ENCODE results near the gene SASH1. TPM values are rescaled to one million over a fixed set of nuclear protein-coding genes. Genes with fewer than 3 reads are reported as not detected.

SASH1 gene
- total and polyA plus RNA-seq, 8 donors: 5.8 to 82.6 (median 16.3) TPM

- 69 to 89% (median 76%) methylated on average over 14 of the region's 14 CpGs for WGBS, 5 donors
- Histone ChIP-seq H3K27ac (peak overlapping the region; percentile 5 to 80 (median 74)), H3K4me3 (peak overlapping the region in 1 of 4 donors; percentile 15), H3K27me3 (no peaks in the 10 kb centered on the region), H3K9me3 (no peaks in the 10 kb centered on the region), H3K36me3 (peaks cover 0 to 15% (median 10%) of the 10 kb centered on the region in 4 donors), H3K4me1 (peaks cover 7 to 21% (median 13%) of the 10 kb centered on the region in 4 donors)
- TF ChIP-seq CTCF (IDR thresholded peaks at IDR 0.05) (no peak), POLR2A (IDR thresholded peaks at IDR 0.05) (no peak)
- intact Hi-C loops (cut with DNase I; ENCODE audit: low total_unique reads): no loop called here
- peak in 1 of 2 donors; percentile 88 for DNase-seq
These were observed 170.8 kb downstream of the SASH1 start for GRCh38 chr6:148513145-148514071.

- WGBS, 5 donors: 73 to 91% (median 76%) methylated on average over 13 to 14 of the region's 14 CpGs
- no peak for TF ChIP-seq EP300 (IDR thresholded peaks at IDR 0.05)
- TF ChIP-seq POLR2A (IDR thresholded peaks at IDR 0.05): no peak
- no peak for TF ChIP-seq POLR2AphosphoS5 (IDR thresholded peaks at IDR 0.05)
- TF ChIP-seq CTCF (IDR thresholded peaks at IDR 0.05): no peak
- peak overlapping the region in 4 of 5 donors; percentile 67 to 80 (median 77) for H3K27ac ChIP-seq
- no peaks in the 10 kb centered on the region for H3K9me3 ChIP-seq
- peaks cover 0 to 19% (median 13%) of the 10 kb centered on the region in 4 donors for H3K36me3 ChIP-seq
- H3K4me3 ChIP-seq: peak overlapping the region in 1 of 4 donors; percentile 15
- no peaks in the 10 kb centered on the region for H3K27me3 ChIP-seq
- DNase-seq: no peak
- H3K4me1 ChIP-seq: peaks cover 1 to 15% (median 6%) of the 10 kb centered on the region in 4 donors
- intact Hi-C loops (cut with DNase I; ENCODE audit: low total_unique reads): no loop called here
These were observed 171.6 kb downstream of the SASH1 start for GRCh38 chr6:148514091-148514845.

GRCh38 chr6:148516217-148516616 lies 173.6 kb downstream of the SASH1 start:
- Histone ChIP-seq H3K9me3 (no peaks in the 10 kb centered on the region), H3K36me3 (peaks cover 8 to 37% (median 30%) of the 10 kb centered on the region in 4 donors), H3K4me1 (peaks cover 0 to 5% (median 1%) of the 10 kb centered on the region in 4 donors), H3K27me3 (no peaks in the 10 kb centered on the region), H3K4me3 (no peak overlapping the region), H3K27ac (no peak overlapping the region)
- TF ChIP-seq CTCF (IDR thresholded peaks at IDR 0.05): no peak
- no peak for TF ChIP-seq POLR2A (IDR thresholded peaks at IDR 0.05)
- no peak for TF ChIP-seq POLR2AphosphoS5 (IDR thresholded peaks at IDR 0.05)
- TF ChIP-seq EP300 (IDR thresholded peaks at IDR 0.05): no peak
- intact Hi-C loops (cut with DNase I; ENCODE audit: low total_unique reads): no loop called here
- WGBS, 5 donors: 70 to 90% (median 78%) methylated on average over 7 of the region's 7 CpGs
- DNase-seq: no peak

GRCh38 chr6:148516617-148517016 lies 174.0 kb downstream of the SASH1 start:
- Histone ChIP-seq H3K27ac (no peak overlapping the region), H3K4me1 (peaks cover 0 to 5% (median 2%) of the 10 kb centered on the region in 4 donors), H3K9me3 (no peaks in the 10 kb centered on the region), H3K36me3 (peaks cover 8 to 37% (median 30%) of the 10 kb centered on the region in 4 donors), H3K4me3 (no peak overlapping the region), H3K27me3 (no peaks in the 10 kb centered on the region)
- 76 to 89% (median 86%) methylated on average over 4 of the region's 4 CpGs for WGBS, 5 donors
- no peak for TF ChIP-seq POLR2A (IDR thresholded peaks at IDR 0.05)
- intact Hi-C loops (cut with DNase I; ENCODE audit: low total_unique reads): no loop called here
- DNase-seq: no peak
